ENCODE results near the gene ACY1.
A peak's percentile ranks its signal among the peaks of the same experiment; 100 is the strongest.

ACY1 gene

GRCh38 chr3:51938780-51939425 lies 44.4 kb upstream of the ACY1 start:
- H3K27ac ChIP-seq, result no peak overlapping the region
- TF ChIP-seq ZFX (IDR thresholded peaks at IDR 0.05), result no peak
- TF ChIP-seq, protein P1, sequence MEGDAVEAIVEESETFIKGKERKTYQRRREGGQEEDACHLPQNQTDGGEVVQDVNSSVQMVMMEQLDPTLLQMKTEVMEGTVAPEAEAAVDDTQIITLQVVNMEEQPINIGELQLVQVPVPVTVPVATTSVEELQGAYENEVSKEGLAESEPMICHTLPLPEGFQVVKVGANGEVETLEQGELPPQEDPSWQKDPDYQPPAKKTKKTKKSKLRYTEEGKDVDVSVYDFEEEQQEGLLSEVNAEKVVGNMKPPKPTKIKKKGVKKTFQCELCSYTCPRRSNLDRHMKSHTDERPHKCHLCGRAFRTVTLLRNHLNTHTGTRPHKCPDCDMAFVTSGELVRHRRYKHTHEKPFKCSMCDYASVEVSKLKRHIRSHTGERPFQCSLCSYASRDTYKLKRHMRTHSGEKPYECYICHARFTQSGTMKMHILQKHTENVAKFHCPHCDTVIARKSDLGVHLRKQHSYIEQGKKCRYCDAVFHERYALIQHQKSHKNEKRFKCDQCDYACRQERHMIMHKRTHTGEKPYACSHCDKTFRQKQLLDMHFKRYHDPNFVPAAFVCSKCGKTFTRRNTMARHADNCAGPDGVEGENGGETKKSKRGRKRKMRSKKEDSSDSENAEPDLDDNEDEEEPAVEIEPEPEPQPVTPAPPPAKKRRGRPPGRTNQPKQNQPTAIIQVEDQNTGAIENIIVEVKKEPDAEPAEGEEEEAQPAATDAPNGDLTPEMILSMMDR (conservative IDR thresholded peaks at IDR 0.05), result no peak

GRCh38 chr3:51940648-51941462 lies 42.5 kb upstream of the ACY1 start:
- TF ChIP-seq ZFX (IDR thresholded peaks at IDR 0.05), result no peak
- TF ChIP-seq, protein P1 (conservative IDR thresholded peaks at IDR 0.05), result no peak
- H3K27ac ChIP-seq, result peak overlapping the region; percentile 81

DNA sequence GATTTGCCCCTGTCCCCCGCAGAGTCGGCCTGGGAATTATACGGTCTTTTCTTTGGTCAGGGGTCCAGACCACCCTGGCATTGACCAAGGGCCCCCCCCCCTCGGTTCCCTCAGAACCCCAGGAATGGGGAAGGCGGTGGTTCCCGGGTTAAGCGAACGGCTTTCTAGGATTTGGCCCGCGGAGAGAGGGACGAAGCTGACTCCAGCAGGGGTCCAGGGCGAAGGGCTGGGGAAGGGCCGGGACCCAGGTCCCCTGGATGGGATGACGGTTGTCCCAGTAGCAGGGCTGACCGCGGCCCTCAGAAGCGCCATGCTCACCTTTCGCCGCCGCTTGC lies 41.9 kb upstream of the ACY1 start:
- TF ChIP-seq, protein P1 (conservative IDR thresholded peaks at IDR 0.05), result no peak
- no peak for TF ChIP-seq ZFX (IDR thresholded peaks at IDR 0.05)
- H3K27ac ChIP-seq, result peak overlapping the region; percentile 81

GRCh38 chr3:51941798-51942602 lies 41.3 kb upstream of the ACY1 start, which contains the start of the genes PARP3 and RRP9:
Gene PARP3, plus strand, starts transcription at chr3:51942363. Its CDS starts 993 bp downstream, at chr3:51943356.
Gene RRP9, minus strand, starts transcription at chr3:51941904. Its CDS starts 37 bp downstream, at chr3:51941867.
- TF ChIP-seq ZFX (IDR thresholded peaks at IDR 0.05), result peak; percentile 54; the same call in 1 of the 2 replicates
- TF ChIP-seq, protein P1 (conservative IDR thresholded peaks at IDR 0.05), result peak; percentile 99
- peak within 1 kb of the TSS; percentile 81 for H3K27ac ChIP-seq

GRCh38 chr3:51942603-51943450 lies 40.5 kb upstream of the ACY1 start:
- TF ChIP-seq ZFX (IDR thresholded peaks at IDR 0.05), result no peak; the same call in 1 of the 2 replicates
- TF ChIP-seq, protein P1 (conservative IDR thresholded peaks at IDR 0.05), result no peak

DNA sequence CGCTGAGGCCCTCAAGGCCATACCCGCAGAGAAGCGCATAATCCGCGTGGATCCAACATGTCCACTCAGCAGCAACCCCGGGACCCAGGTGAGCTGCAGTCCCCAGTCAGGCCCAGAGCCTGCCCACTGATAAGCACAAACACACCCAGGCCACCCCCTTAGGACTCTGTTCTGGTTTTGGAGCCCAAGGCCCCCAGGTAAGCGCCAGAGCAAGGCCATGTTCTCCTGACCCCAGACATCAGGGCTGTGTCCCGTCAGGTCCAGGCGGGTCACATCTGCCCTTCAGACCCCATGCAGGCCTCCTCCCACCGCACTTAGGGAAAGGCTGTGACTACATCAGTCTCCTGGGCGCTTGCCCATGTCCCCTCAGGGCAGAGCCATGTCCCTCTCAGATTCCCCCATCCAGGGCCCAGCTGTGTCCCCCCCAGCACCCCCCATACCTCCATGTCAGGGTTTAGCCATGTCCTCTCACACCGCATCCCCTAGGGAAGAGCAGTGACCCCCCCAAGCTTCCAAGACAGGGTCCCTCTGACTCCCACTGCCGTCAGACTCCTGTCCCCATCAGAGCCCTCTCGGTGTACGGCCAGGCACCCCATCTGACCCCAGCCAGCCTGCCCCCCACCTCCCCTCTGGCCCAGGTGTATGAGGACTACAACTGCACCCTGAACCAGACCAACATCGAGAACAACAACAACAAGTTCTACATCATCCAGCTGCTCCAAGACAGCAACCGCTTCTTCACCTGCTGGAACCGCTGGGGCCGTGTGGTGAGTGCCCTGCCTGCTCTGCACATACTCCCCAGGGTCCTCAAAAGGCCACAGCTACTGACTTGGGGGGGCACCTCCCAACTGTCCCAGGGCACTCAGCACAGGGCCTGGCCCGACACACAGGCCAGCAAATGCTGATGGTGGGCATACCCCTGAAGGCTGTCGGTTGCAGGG lies 39.6 kb upstream of the ACY1 start:
- no peak for TF ChIP-seq ZFX (IDR thresholded peaks at IDR 0.05)
- TF ChIP-seq, protein P1 (conservative IDR thresholded peaks at IDR 0.05), result no peak
- H3K27ac ChIP-seq, result no peak overlapping the region; the same call in 1 of the 2 replicates

More at GRCh38 chr3:51942603-51943450, 40.5 kb upstream of the ACY1 start:
- H3K27ac ChIP-seq, result peak overlapping the region; percentile 81

Data from C4-2B (cell line).